Heart left ventricle (tissue), 13 donors: ENCODE measurements around the gene RRAS2.

Experiments used
- CTCF ChIP-seq, 12 donors: fragments of 200-600 bp; sonication (generic) in 4 of 12; IDR thresholded peaks; one replicate each; pipeline versions ENCODE4 v1.5.0 to v1.8.0; 2018 to 2022; ENCODE audit warnings: antibody characterized with exemption in 12 of 12, mild to moderate bottlenecking in 5 of 12
- POLR2A ChIP-seq, 2 donors: fragments of 450-650 bp; IDR thresholded peaks; one replicate each; pipeline ENCODE4 v1.6.1; 2017; ENCODE audit warnings: antibody characterized with exemption in 2 of 2, mild to moderate bottlenecking in 2 of 2, moderate library complexity in 2 of 2
- donor health status: ischemic (EF 13 %, LVEDD 7.1; RV severe dilation, severe dysfunction).
- donor health status: DM: no; HTN: yes; CAD: no.
- donor health status: DM: no; HTN: no; CAD: no.
- donor health status: ischemic (EF 25% LVEDD 6.9; RV normal size, moderate dysfunction).
- donor health status: ischemic (EF 25% LVEDD 5.7; RV mildly dilated, moderate dysfunction).
- donor health status: ischemic (EF 35%, LVEDD 5.7; RV mildly dilated, moderate dysfunction).
- donor health status: nonischemic (EF 11% LVEDD 7.7; RV severe dilation, severe dysfunction).
- donor health status: DM: yes; HTN: yes; CAD: no.
- donor health status: PGD.
- donor health status: ischemic (EF 29% LVEDD 5.4; RV normal size, mild dysfunction).
- donor health status: nonischemic (EF 23%, LVEDD 6.1; RV moderate dilation, normal function).

- no peak for TF ChIP-seq CTCF (IDR thresholded peaks at IDR 0.05)
- no peak for TF ChIP-seq POLR2A (IDR thresholded peaks at IDR 0.05)
Observed at GRCh38 chr11:14253840-14254239, 105.1 kb downstream of the RRAS2 start.
